Breast epithelium (tissue), 3 donors: Measurements from ENCODE around the gene ST6GAL1.

Experiments used
- CTCF ChIP-seq, 3 donors: fragments of 450-650 bp; IDR thresholded peaks; one replicate each; pipeline ENCODE4 v1.5.1; 2016 to 2017; ENCODE audit warnings: antibody characterized with exemption in 3 of 3, mild to moderate bottlenecking in 3 of 3, moderate library complexity in 3 of 3
- POLR2AphosphoS5 ChIP-seq, 3 donors: sonication (generic); formaldehyde crosslinking; IDR thresholded peaks; one replicate each; pipeline ENCODE4 v1.6.1; 2017; ENCODE audit warnings: antibody characterized with exemption in 3 of 3

- TF ChIP-seq CTCF (IDR thresholded peaks at IDR 0.05): no peak
- TF ChIP-seq POLR2AphosphoS5 (IDR thresholded peaks at IDR 0.05): no peak
Measured at GRCh38 chr3:187066228-187066995, 136.1 kb downstream of the ST6GAL1 start.
